ENCODE measurements around the gene DCUN1D4.

Gene DCUN1D4

GRCh38 chr4:51853027-51853682 lies 10.2 kb downstream of the DCUN1D4 start:
- DNase-seq (ENCODE audit: low read depth in 2 of 2), result no peak

- DNase-seq (ENCODE audit: low read depth in 2 of 2), result no peak
Measured at GRCh38 chr4:51855270-51855669, 12.3 kb downstream of the DCUN1D4 start.

- no peak for DNase-seq (ENCODE audit: low read depth in 2 of 2)
Measured at GRCh38 chr4:51855751-51856150, 12.8 kb downstream of the DCUN1D4 start.

- no peak for DNase-seq (ENCODE audit: low read depth in 2 of 2)
Measured at GRCh38 chr4:51858605-51859202, 15.8 kb downstream of the DCUN1D4 start.

GRCh38 chr4:51859476-51860031 lies 16.6 kb downstream of the DCUN1D4 start:
- no peak for DNase-seq (ENCODE audit: low read depth in 2 of 2)

- DNase-seq (ENCODE audit: low read depth in 2 of 2), result no peak
Measured at GRCh38 chr4:51862199-51862598, 19.2 kb downstream of the DCUN1D4 start.

- no peak for DNase-seq (ENCODE audit: low read depth in 2 of 2)
Measured at GRCh38 chr4:51862781-51863180, 19.8 kb downstream of the DCUN1D4 start.

GRCh38 chr4:51865717-51866116 lies 22.8 kb downstream of the DCUN1D4 start:
- DNase-seq (ENCODE audit: low read depth in 2 of 2), result no peak

- no peak for DNase-seq (ENCODE audit: low read depth in 2 of 2)
Measured at GRCh38 chr4:51866835-51867234, 23.9 kb downstream of the DCUN1D4 start.

- DNase-seq (ENCODE audit: low read depth in 2 of 2), result no peak
Measured at GRCh38 chr4:51867689-51868448, 24.9 kb downstream of the DCUN1D4 start.

GRCh38 chr4:51868449-51868847 lies 25.5 kb downstream of the DCUN1D4 start:
- no peak for DNase-seq (ENCODE audit: low read depth in 2 of 2)

GRCh38 chr4:51870441-51871188 lies 27.7 kb downstream of the DCUN1D4 start:
- no peak for DNase-seq (ENCODE audit: low read depth in 2 of 2)

- no peak for DNase-seq (ENCODE audit: low read depth in 2 of 2)
Measured at GRCh38 chr4:51872283-51872997, 29.5 kb downstream of the DCUN1D4 start.

- no peak for DNase-seq (ENCODE audit: low read depth in 2 of 2)
Measured at GRCh38 chr4:51874551-51874950, 31.6 kb downstream of the DCUN1D4 start.

- no peak for DNase-seq (ENCODE audit: low read depth in 2 of 2)
Measured at GRCh38 chr4:51878431-51878830, 35.5 kb downstream of the DCUN1D4 start.

- DNase-seq (ENCODE audit: low read depth in 2 of 2), result no peak
Measured at GRCh38 chr4:51880016-51880915, 37.3 kb downstream of the DCUN1D4 start.

- no peak for DNase-seq (ENCODE audit: low read depth in 2 of 2)
Measured at GRCh38 chr4:51884055-51884454, 41.1 kb downstream of the DCUN1D4 start.

- no peak for DNase-seq (ENCODE audit: low read depth in 2 of 2)
Measured at GRCh38 chr4:51884606-51885005, 41.7 kb downstream of the DCUN1D4 start.

GRCh38 chr4:51885363-51885762 lies 42.4 kb downstream of the DCUN1D4 start:
- DNase-seq (ENCODE audit: low read depth in 2 of 2), result no peak

- no peak for DNase-seq (ENCODE audit: low read depth in 2 of 2)
Measured at GRCh38 chr4:51890760-51891159, 47.8 kb downstream of the DCUN1D4 start.
